SK-N-DZ (cell line): ENCODE measurements around the gene PRR15.

Experiments
- DNase-seq: peaks from one replicate; pipeline ENCODE4 v3.0.0-alpha.2; 2015; ENCODE audit warnings: low spot score

Gene PRR15

DNA sequence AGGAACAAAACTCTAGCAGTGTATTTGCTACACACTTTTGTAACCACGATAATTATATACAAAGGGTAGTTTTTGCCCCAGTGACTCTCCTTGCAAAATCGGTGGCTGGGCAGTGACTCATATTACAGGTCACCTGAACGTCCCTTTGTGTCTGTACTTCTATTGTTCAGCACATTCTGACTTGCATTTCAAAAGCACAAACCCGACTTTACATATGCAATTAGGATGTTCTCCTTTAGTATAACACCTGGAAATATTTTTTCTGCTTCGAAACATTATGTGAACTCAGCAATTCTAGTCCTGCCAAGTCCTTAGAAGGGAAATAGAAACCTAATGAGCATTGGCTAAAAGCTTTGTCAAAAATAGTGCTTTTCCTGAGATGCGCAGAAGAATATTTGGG, 6.0 kb downstream of the PRR15 start:
- no peak for DNase-seq

DNA sequence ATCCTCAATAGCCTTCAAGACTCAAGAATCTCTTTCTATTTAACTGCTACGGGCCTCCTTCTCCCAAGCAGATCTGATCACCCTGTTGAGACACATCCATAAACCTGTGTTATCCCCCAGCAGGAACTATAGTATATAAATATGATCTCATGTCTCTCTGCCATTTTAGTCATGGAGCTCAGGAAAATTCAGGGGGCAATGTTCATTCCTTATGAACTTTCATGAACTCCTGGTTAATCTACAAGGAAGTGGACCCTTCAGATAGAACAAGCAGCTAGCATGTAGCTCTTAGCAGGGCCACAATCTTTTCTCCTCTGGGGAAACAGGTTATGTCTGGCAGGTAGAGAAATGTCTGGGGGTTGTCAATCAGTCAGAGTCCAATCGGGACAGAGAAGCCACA, 8.9 kb downstream of the PRR15 start:
- no peak for DNase-seq

DNA sequence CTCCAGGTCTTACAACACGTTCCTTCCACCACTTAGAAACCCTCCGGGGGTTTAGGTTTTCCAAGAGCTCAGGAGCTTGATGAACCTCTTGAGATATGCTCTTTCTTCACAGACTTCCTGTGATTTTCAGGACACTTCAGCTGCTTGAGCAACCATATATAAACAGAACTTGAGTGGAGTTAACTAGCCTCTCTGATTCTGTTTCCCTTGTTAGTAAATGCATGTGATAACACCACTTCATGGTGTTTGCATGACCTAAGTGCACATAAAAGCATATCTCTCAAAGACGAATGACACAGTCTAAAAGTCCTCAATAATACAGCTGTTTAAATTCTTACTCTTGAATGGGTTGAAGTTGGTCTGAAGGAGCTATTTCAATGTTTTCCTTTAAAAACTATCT, 9.9 kb downstream of the PRR15 start:
- no peak for DNase-seq

DNA sequence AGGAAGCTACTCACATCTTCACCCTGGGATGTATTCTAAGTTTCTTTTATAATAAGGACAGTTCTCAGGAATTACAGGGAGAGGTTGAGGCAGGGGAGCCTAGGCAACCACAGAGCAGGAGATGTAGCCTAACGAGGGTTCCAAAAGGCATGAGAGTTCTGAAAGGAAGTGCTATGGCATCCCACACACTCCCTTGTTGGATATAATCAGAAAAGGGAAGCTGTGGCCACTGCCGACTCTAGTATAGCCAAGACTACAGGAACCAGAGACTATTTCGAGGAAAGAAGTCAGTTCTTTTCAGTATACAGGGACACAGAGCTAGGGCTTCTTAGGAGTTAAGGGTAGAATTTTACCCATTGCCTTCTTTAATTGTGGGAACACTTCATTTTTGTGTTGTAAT, 11.0 kb downstream of the PRR15 start:
- no peak for DNase-seq

DNA sequence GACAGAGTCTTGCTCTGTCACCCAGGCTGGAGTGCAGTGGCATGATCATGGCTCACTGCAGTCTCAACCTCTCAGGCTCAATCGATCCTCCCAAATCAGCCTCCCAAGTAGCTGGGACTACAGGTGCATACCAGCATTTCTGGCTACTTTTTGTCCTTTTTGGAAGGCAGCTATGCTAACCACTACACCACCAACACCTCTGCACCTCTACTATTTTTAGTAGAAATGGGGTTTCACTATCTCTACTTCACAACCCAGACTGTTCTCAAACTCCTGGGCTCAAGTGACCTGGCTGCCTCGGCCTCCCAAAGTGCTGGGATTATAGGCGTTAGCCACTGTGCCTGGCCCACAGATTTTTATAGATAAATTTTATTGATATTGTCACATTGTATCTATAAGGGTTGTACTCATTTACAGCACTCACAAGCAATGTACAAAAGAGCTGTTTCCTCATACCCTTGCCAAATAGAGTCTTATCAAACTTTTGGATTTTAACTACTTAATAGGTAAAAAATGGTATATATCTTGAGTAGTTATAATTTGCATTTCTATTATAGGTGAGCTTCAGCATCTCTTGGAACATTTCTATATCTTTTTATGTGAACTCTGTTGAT, 23.7 kb downstream of the PRR15 start:
- DNase-seq = no peak

DNA sequence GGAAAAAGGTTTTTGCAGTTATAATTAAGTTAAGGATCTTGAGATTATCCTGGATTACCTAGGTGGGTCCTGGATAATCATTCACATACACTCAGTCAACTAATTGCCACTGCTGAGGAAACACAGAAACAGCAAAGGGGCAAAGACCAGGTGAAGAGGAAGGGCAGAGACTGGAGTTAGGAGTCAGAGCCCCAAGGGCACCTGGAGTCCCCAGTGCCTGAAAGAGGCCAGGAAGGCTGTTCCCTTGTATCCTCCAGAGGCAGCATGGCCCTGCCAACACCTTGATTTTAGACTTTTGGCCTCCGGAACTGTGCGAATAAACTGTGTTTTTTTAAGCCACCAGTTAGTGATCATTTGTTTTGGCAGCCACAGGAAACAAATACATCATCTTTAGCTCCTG, 24.6 kb downstream of the PRR15 start:
- DNase-seq = no peak

DNA sequence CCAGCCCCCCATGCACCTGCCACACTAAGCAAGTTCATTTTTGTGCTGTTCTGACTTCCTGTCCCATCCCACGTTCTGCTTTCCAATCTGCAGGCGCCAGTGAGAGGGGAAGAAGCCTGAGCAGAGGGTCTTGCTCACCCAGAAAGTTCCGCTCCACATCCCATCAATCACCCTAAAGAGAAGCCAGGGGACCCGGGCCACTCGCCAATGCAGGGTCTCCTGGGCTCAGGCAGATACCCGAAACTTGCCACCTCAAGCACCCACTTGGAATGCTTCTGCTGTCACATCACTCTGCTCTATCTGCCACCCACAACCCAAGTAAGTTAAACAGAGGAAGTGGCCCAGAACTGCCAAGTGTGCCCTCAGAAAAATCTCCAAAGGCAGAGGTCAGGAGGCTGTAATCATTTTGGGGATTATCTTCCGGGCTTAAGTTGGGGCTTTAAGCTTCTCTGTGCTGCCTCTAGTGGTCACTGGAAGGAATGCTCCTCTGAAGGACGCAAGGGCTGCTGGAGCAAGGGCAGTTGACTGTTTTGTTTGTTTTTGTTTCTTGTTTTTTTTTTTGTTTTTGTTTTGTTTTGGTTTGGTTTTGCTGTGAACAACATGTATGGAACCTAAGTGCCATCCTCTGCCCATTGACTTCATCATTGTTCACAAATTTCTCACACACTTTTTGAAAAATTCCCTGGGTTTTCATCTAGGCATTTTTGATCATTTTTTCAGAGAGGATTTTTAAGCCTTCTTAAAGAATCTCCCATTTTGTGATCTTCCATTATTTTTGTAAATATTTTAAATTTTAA, 25.5 kb downstream of the PRR15 start:
- DNase-seq = peak; percentile 57

DNA sequence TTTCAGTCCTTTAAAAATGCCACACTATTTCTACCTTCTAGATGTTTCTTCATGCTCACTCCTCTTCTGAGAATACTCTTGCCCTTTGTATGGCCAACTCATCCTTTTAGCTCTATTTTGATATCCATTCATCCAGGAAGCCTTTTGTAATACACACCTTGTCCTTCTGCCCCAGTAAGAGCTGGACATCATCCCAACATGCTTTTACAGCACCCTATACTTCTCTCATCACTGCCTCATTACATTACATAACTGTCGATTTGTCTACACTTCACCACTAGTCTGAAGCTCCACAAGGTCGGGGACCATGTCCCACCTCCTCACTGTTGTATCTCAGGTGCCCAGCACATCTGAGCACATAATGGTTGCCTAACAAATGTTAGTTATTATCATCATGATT, 29.2 kb downstream of the PRR15 start:
- no peak for DNase-seq

DNA sequence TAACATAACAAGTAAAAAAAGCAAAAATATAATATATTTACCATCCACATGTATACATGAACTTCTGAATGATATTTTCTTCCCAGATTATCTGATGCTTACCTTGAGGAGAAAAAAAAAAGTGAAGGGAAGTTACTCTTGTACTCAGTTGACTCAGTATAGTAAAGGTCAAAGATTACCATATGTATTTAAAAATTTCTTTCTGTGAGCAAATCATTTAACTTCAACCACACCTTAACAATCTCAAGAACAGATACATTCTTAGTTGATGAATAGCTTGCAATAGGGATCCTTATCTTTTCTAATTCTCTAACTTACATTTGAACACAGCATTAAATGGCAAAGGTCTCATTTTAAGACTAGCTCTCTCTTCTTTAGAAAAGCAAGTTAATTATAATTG, 29.8 kb downstream of the PRR15 start:
- no peak for DNase-seq

DNA sequence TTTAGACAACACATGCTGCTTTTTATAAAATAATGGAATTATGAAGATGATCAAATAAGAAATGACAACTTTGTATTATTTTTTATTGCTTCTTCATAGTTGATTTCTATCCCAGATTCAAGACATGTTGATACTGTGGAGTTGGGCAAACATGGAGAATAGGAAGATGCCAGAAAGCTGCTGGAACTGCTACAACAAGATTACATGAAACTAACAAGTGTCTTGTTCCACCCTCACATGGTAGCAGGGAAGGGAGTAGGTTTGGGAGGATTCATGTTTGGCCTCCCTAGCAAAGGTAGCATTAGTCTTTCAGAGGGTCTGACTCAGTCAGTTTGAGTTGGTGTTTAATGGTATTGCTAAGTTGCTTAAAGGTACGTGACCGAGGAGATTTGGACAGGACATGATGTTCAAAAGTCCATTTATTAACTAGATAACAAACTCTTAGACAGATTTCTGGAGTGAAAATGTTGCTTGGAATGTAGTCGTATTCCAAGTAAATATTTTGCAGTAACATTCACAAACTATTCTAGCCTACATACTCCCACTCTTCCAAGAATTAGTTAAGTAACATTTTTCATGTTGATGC, 33.1 kb downstream of the PRR15 start:
- DNase-seq = no peak

DNA sequence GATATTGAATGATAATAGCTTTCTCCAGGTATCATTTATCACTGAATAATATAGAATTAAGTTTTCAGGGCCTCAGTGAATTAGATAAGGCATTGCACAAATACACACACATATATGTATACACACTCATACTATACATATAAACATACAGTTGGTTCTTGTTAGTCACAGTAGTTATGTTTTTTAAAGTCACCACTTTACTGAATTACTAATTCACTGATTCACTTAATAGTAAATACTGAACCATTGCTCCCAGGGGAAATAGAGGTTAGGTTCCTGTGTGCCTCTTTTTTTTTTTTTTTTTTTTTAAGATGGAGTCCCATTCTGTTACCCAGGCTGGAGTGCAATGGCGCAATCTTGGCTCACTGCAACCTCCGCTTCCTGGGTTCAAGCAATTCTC, 33.6 kb downstream of the PRR15 start:
- no peak for DNase-seq

DNA sequence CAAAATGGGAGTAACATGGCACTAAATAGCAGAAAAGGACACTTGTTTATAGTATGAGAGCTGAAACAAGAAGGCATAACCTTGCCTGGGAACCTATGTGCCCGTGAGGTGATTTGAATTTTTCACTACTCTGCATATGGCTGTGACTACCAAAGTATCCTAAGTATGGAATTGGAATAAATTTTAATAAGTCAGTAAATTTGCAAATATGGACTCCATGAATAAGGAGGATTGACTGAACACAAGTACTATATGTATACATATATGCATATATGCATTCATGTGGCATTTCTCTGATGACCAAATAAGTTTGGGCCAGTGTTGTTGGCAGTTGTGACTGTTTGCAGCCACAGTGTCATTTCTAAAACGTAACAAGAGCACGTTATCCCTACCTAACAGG, 34.5 kb downstream of the PRR15 start:
- DNase-seq = no peak

DNA sequence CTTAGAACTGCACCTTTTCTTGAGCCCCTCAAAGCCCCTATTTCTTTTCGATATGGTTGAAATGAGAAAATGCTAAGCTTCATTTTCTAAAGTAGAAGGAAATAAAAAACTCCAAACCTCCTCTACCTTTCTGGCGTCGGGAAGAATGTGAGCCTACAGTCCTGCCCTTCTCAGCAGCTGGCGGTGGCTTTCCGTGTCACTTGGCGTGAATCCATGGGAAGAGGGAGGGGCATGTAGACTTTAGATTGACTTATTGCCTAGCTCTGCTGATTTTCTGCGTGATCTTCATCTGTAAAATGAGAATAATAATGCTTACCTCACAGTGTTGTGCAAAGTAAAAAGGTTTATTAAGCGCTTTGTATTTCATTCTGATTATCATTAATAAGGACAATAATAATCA, 35.0 kb downstream of the PRR15 start:
- DNase-seq = no peak

DNA sequence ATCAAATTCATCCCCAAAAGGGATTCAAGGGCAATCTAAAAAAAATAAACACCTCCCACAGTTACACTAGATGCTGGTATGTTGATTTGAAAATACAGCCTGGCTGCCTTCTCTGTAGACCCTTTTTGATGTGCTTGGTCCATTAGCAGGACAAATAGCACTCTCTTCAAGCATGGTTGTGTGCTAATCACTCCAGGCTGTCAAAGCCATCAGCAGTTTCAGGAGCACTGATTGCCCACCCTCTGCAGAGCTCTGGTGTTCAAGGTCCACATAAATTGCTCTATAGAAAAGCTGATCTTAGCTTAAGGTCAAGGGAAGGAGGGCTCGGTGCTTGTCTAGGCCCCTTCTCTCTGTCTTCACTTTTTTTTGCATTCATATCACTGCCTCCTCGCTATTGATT, 35.4 kb downstream of the PRR15 start:
- no peak for DNase-seq

DNA sequence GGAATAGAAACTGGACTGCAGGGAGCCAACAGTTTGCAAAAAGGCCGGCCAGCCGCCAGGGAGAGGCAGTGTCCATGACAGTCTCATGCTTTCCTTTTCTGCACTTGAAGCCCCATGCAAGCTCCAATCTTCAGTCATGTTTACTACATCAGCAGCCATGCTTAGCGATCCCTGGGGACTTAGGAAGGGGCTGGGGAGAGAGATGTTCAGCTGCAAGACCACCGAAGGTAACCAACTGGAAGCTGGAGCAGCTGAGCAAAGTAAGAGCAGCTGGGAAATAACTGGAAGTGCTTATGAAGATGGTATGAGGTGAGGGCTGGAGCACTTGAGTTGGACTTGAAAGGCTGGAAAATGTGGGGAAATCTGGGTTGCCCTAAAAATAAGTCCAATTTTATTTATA, 37.0 kb downstream of the PRR15 start:
- no peak for DNase-seq

DNA sequence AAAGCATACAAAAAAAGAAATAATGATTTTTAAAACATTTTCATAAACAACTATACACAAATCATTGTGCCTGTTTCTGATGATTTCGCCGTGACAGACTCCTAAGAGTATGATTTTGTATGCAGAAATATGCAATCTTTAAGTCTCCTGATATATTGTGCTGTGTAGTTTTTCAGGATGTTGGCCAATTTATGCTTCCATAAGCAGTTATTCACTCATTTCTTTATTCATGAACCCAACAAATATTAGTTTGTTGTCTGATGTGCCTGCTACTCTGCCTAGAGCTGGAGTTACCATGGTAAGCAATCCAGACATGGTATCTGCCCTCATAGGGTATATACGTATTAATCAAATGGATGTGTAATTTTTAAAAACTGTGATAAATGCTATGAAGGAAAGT, 40.4 kb downstream of the PRR15 start:
- no peak for DNase-seq

DNA sequence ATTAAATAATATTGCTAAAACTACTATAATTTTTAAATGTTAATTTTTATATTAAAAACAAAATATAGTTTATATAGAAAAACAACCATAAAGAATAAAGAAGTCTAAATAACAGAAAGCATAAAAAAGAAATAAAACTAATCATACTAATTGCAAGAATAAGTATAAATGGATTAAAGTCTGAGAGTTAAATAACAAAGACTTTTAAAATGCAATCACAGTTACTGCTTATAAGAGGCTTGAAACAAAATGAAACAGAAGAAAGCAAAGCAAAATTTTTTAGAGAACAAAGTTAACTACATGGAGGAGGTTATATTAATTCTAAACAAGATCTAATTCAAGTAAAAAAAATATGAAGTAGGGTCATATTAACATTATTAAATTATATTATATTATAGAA, 41.1 kb downstream of the PRR15 start:
- DNase-seq = no peak

DNA sequence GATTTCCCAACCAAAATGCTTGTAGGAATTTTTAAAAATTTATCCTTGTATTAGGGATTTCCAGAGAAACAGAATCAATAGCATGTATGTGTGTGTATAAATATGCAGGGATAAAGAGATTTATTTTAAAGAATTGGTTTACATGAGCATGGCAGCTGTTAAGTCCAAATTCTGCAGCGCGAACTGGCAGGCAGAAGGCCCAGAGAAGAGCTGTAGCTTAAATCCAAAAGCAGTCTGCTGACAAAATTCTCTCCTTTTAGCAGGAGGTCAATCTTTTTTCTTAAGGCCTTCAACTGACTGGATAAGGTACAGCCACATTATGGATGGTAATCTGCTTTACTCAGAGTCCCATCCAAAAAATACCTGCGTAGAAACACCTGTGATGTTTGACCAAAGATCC, 42.0 kb downstream of the PRR15 start:
- no peak for DNase-seq

DNA sequence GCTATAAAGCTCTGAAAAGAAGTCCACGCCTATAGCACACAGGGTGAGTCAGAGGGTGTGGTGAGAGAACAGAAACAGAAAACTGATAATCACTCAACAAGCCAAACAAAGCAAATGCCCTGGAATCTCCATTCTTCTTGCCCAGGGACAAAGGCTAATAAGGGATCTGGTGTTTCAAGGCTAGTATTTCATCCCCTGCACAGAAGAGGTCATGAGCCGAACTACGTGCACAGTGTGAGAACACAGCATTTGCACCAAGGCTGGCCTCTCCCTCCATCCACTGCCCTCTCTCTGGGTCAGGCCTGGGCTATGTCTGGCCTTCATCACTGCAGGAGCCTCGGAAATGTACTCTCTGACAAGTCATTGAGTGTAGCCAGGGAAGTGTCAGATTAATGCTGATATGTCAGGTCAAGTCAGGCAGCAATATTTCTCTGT, 42.7 kb downstream of the PRR15 start:
- peak; percentile 97 for DNase-seq

DNA sequence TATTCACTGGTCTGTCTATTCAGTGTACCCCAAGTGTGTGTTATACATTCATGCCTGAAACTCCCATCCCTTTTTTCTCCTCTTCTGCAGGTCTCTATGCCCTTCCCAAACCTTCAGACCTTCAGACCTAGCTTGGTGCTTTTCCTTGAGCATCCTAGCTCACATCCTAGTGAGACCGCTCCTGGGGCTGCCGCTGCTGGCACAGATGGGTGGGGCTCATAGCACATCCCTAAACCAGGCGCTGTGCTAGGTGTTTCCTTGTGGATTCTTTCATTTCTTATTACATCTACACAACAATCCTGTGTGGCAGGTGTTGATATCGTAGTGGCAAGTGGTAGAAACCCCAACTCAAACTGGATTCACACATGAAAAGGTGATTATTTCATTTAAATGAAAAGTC, 43.2 kb downstream of the PRR15 start:
- no peak for DNase-seq

DNA sequence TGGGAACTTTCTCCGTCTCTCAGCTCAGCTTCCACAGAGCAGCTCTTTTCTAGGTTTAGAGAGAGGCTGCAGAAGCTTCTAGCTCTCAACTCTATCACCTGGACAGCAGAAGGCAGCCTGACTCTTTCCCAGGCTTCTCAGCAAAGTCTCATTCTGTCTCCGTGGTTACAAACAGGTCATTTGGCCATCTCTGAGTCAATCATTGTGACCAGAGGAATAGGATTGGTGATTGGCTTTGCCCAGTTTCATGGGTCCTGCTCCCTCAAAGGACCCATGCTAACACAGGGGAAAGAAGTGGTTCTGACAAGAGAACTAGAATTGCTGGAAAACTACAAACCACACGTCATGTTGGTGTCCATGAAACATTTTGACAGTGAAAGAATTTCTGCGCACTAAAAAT, 43.6 kb downstream of the PRR15 start:
- no peak for DNase-seq

DNA sequence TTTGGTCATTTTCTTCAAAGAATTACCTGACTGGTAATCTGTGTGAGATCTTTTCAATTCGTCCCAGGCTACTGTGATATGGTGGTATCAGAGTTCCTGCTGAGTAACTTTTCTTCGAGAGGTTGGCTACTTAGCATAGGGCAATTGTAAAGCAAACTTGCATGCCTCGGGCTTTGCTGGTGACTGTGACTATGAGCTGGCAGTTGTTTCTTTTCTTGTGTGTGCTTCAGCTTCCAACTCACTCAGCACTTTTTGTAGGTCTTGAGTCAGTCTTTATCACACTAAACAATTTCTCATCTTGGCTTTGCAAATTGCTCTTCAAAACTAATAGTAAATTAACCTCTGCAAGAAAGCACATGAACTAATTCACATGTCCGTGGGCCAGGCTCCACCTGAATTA, 44.3 kb downstream of the PRR15 start:
- no peak for DNase-seq
